ENCODE data around the gene MARK3. TPM values are rescaled to one million over a fixed set of nuclear protein-coding genes. Genes with fewer than 3 reads are reported as not detected.

Gene MARK3
- total and polyA plus RNA-seq, 10 of the 15 experiments (the other 5 are each of a cell fraction or from before 2014, with no cell fraction given), result 10.7 to 75.1 (median 41.4) TPM

GRCh38 chr14:103385152-103385928 lies at the start of gene MARK3 (continued):
- no peak for TF ChIP-seq E4F1 (IDR thresholded peaks at IDR 0.05; ENCODE audit: borderline replicate concordance, partially characterized antibody)
- 0 out of 2 replicates have a peak, but pooled peaks have one; percentile 36 for TF ChIP-seq ZSCAN29 (IDR thresholded peaks at IDR 0.05)
- no peak for TF ChIP-seq BCL3 (IDR thresholded peaks at IDR 0.05; ENCODE audit: borderline replicate concordance, insufficient read depth, low read depth, low read length, poor library complexity, severe bottlenecking)
- TF ChIP-seq MYC (IDR thresholded peaks at IDR 0.05; ENCODE audit: insufficient read depth, insufficient read length, insufficient replicate concordance, low read length, severe bottlenecking), result no peak
- TF ChIP-seq PBX3 (IDR thresholded peaks at IDR 0.05; ENCODE audit: insufficient replicate concordance, low read depth, low read length), result peak; percentile 25
- 0 out of 2 replicates have a peak, but pooled peaks have one; percentile 20 for TF ChIP-seq E2F4 (IDR thresholded peaks at IDR 0.05; ENCODE audit: low read depth, low read length)
- TF ChIP-seq MEF2B (IDR thresholded peaks at IDR 0.05; ENCODE audit: partially characterized antibody, poor library complexity, severe bottlenecking), result peak; percentile 46
- peak; percentile 99 for TF ChIP-seq YY1 (IDR thresholded peaks at IDR 0.05; ENCODE audit: low read depth, low read length)
- TF ChIP-seq ZBTB40 (IDR thresholded peaks at IDR 0.05; ENCODE audit: borderline replicate concordance), result peak; percentile 93
- peak; percentile 95 for TF ChIP-seq CREM (IDR thresholded peaks at IDR 0.05; ENCODE audit: low read depth)
- peak; percentile 58; the same call in 1 of the 2 replicates for TF ChIP-seq SMAD5 (IDR thresholded peaks at IDR 0.05; ENCODE audit: low read depth)
- TF ChIP-seq KDM1A (IDR thresholded peaks at IDR 0.05; ENCODE audit: borderline replicate concordance), result no peak
- no peak for TF ChIP-seq FOS (IDR thresholded peaks at IDR 0.05; ENCODE audit: borderline replicate concordance, extremely low read depth, insufficient read length)
- TF ChIP-seq ZZZ3 (IDR thresholded peaks at IDR 0.05; ENCODE audit: control insufficient read depth, insufficient read length, low read depth), result no peak
- TF ChIP-seq SP1 (IDR thresholded peaks at IDR 0.05; ENCODE audit: low read depth, low read length), result peak; percentile 49
- TF ChIP-seq CBX3 (IDR thresholded peaks at IDR 0.05; ENCODE audit: borderline replicate concordance, low read depth), result no peak

Measured in GM12878 (cell line).